ENCODE results near the gene ZFYVE27.

GRCh38 chr10:97785231-97785630, 48.3 kb downstream of the ZFYVE27 start:
- TF ChIP-seq CTCF (conservative IDR thresholded peaks at IDR 0.05; ENCODE audit: low read depth, low read length) (no peak), EZH2 (IDR thresholded peaks at IDR 0.05; ENCODE audit: borderline replicate concordance, low read depth, low read length, poor library complexity, severe bottlenecking) (no peak)

All from A673 (cell line).